H1 (cell line): ENCODE results near the gene AMBP. TPM values are rescaled to one million over a fixed set of nuclear protein-coding genes. Genes with fewer than 3 reads are reported as not detected.

Source experiments
- CTCF ChIA-PET: fragments of 300-600 bp; sonication (Branson Sonifier 250); formaldehyde crosslinking; loops from one replicate; lab custom pipeline; 2021; ENCODE audit not compliant: partially characterized antibody; lab: Charles Lee
- POLR2A ChIA-PET: fragments of 300-600 bp; sonication (Branson Sonifier 250); formaldehyde crosslinking; loops from one replicate; lab custom pipeline; 2021; ENCODE audit warnings: inconsistent platforms; ENCODE audit not compliant: partially characterized antibody; lab: Charles Lee
- DNase-seq, 2 experiments: peaks; one replicate each; pipeline versions ENCODE4 v3.0.0 to v3.0.0-alpha.2; 2010 to 2022; ENCODE audit warnings: low spot score in 2 of 2, low read depth in 1 of 2, mixed read lengths in 1 of 2
- FAIRE-seq: peaks from 2 replicates; lab custom pipeline; 2011; peaks lifted over from hg19 to GRCh38; lab: Jason Lieb, UNC
- H2AFZ ChIP-seq: 2 replicates; pipeline ENCODE4 v1.8.1; 2012; ENCODE audit warnings: low read length, inconsistent platforms
- H2AK5ac ChIP-seq: 2 replicates; pipeline ENCODE4 v1.6.1; 2013; ENCODE audit warnings: low read depth, low read length
- H2BK120ac ChIP-seq: replicated peaks from 2 replicates; pipeline ENCODE3; 2013; ENCODE audit warnings: low read depth, low read length, inconsistent platforms
- H2BK12ac ChIP-seq: 2 replicates; pipeline ENCODE4 v1.6.1; 2013; ENCODE audit warnings: low read depth, low read length
- H2BK15ac ChIP-seq: 2 replicates; pipeline ENCODE4 v1.6.1; 2013; ENCODE audit warnings: low read length
- H2BK20ac ChIP-seq: 2 replicates; pipeline ENCODE4 v1.6.1; 2013; ENCODE audit warnings: low read length
- H2BK5ac ChIP-seq: 2 replicates; pipeline ENCODE4 v1.6.1; 2013; ENCODE audit warnings: low read depth, low read length
- H3K14ac ChIP-seq: 2 replicates; pipeline ENCODE4 v1.6.1; 2013; ENCODE audit warnings: inconsistent platforms; ENCODE audit not compliant: insufficient read length
- H3K18ac ChIP-seq: 2 replicates; pipeline ENCODE4 v1.6.1; 2013; ENCODE audit warnings: low read length; ENCODE audit errors: extremely low read depth
- H3K23ac ChIP-seq: 2 replicates; pipeline ENCODE4 v1.6.1; 2013; ENCODE audit warnings: inconsistent platforms; ENCODE audit not compliant: insufficient read length
- H3K23me2 ChIP-seq: 2 replicates; pipeline ENCODE4 v1.6.1; 2013; ENCODE audit warnings: low read depth, low read length
- H3K27ac ChIP-seq: 2 replicates; pipeline ENCODE4 v1.6.1; 2011; ENCODE audit warnings: low read depth, low read length, inconsistent platforms
- H3K27me3 ChIP-seq, 4 experiments: replicated peaks in 1 of 4; 1 replicate in 1 of 4; 2 replicates in 3 of 4; pipeline versions ENCODE4 v1.6.1 to v1.8.1; 2011 to 2013; ENCODE audit warnings: low read length in 3 of 4, mild to moderate bottlenecking in 3 of 4, inconsistent platforms in 2 of 4, mixed read lengths in 2 of 4, moderate library complexity in 1 of 4; ENCODE audit not compliant: control insufficient read depth in 3 of 4, insufficient read depth in 3 of 4; ENCODE audit errors: extremely low read depth in 1 of 4
- H3K36me3 ChIP-seq, 4 experiments: 2 replicates each; pipeline versions ENCODE4 v1.6.1 to v1.8.1; 2011 to 2013; ENCODE audit warnings: mild to moderate bottlenecking in 4 of 4, low read length in 3 of 4, moderate library complexity in 2 of 4, control low read depth in 1 of 4, inconsistent platforms in 1 of 4; ENCODE audit not compliant: insufficient read depth in 4 of 4, control insufficient read depth in 2 of 4
- H3K4ac ChIP-seq: replicated peaks from 2 replicates; pipeline ENCODE3; 2013; ENCODE audit warnings: low read length, low read depth, mixed read lengths, inconsistent platforms; ENCODE audit not compliant: insufficient read length
- H3K4me1 ChIP-seq, 4 experiments: replicated peaks in 1 of 4; 1 replicate in 1 of 4; 2 replicates in 3 of 4; pipeline versions ENCODE4 v1.6.1 to v1.8.1; 2011 to 2013; ENCODE audit warnings: low read length in 3 of 4, inconsistent platforms in 2 of 4, mixed read lengths in 1 of 4; ENCODE audit not compliant: insufficient read depth in 4 of 4, control insufficient read depth in 3 of 4
- H3K4me2 ChIP-seq, 2 experiments: 2 replicates each; pipeline versions ENCODE4 v1.6.1 to v1.8.1; 2011 to 2013; ENCODE audit warnings: low read depth in 2 of 2, low read length in 2 of 2, control low read depth in 1 of 2, inconsistent platforms in 1 of 2, mild to moderate bottlenecking in 1 of 2; ENCODE audit not compliant: insufficient read depth in 1 of 2
- H3K4me3 ChIP-seq, 4 experiments: fragments of 200-600, 300-600 bp in 1 of 4; sonication (generic), shearing (Covaris generic), sonication (Bioruptor Twin) in 1 of 4; 2 replicates each; pipeline versions ENCODE4 v1.5.1 to v1.8.1; 2011 to 2016; ENCODE audit warnings: low read length in 4 of 4, low read depth in 3 of 4, control low read depth in 2 of 4, inconsistent platforms in 2 of 4, mild to moderate bottlenecking in 2 of 4, mixed read lengths in 1 of 4, moderate library complexity in 1 of 4; ENCODE audit not compliant: insufficient read depth in 2 of 4; ENCODE audit errors: extremely low read depth in 1 of 4
- H3K56ac ChIP-seq: replicated peaks from 2 replicates; pipeline ENCODE3; 2013; ENCODE audit warnings: low read depth, mild to moderate bottlenecking, mixed read lengths, low read length, inconsistent platforms; ENCODE audit not compliant: insufficient read length
- H3K79me1 ChIP-seq: 2 replicates; pipeline ENCODE4 v1.6.1; 2013; ENCODE audit warnings: low read depth, low read length, control low read depth
- H3K79me2 ChIP-seq, 2 experiments: 2 replicates each; pipeline versions ENCODE4 v1.6.1 to v1.8.1; 2012 to 2013; ENCODE audit warnings: low read length in 2 of 2, mild to moderate bottlenecking in 2 of 2, inconsistent platforms in 1 of 2; ENCODE audit not compliant: insufficient read depth in 2 of 2, control insufficient read depth in 1 of 2
- H3K9ac ChIP-seq, 4 experiments: replicated peaks in 1 of 4; 1 replicate in 1 of 4; 2 replicates in 3 of 4; pipeline versions ENCODE4 v1.6.1 to v1.8.1; 2011 to 2013; ENCODE audit warnings: low read depth in 3 of 4, low read length in 3 of 4, control low read depth in 2 of 4, mild to moderate bottlenecking in 2 of 4, moderate library complexity in 2 of 4, inconsistent platforms in 1 of 4; ENCODE audit errors: extremely low read depth in 1 of 4
- H3K9me3 ChIP-seq, 2 experiments: 2 replicates each; pipeline versions ENCODE4 v1.6.1 to v1.8.1; 2012 to 2013; ENCODE audit warnings: mild to moderate bottlenecking in 2 of 2, moderate library complexity in 2 of 2, control low read depth in 1 of 2, inconsistent platforms in 1 of 2, low read depth in 1 of 2, low read length in 1 of 2, mixed read lengths in 1 of 2; ENCODE audit not compliant: insufficient read depth in 2 of 2
- H4K20me1 ChIP-seq, 2 experiments: replicated peaks in 1 of 2; 2 replicates each; pipeline versions ENCODE3 to v1.8.1; 2011 to 2013; ENCODE audit warnings: inconsistent platforms in 2 of 2, low read length in 2 of 2, mild to moderate bottlenecking in 1 of 2; ENCODE audit not compliant: insufficient read depth in 2 of 2, control insufficient read depth in 1 of 2
- H4K5ac ChIP-seq: 2 replicates; pipeline ENCODE4 v1.6.1; 2013; ENCODE audit warnings: low read length, low read depth, mixed read lengths, inconsistent platforms; ENCODE audit not compliant: insufficient read length
- H4K8ac ChIP-seq: 2 replicates; pipeline ENCODE4 v1.8.0; 2013; ENCODE audit warnings: mild to moderate bottlenecking, moderate library complexity, low read length, inconsistent platforms; ENCODE audit not compliant: insufficient read depth; ENCODE audit errors: extremely low read depth
- H4K91ac ChIP-seq: replicated peaks from 2 replicates; pipeline ENCODE3; 2013; ENCODE audit warnings: low read length, mixed read lengths, inconsistent platforms; ENCODE audit not compliant: insufficient read length
- BCL11A ChIP-seq, 2 experiments: IDR thresholded peaks; one replicate each; pipeline ENCODE4 v1.6.1; 2011; ENCODE audit warnings: low read depth in 2 of 2, low read length in 2 of 2, mild to moderate bottlenecking in 2 of 2
- WGBS, 2 experiments: shearing (Covaris generic) in 1 of 2; methylation state at CpG; one replicate each; pipeline versions ENCODE4 v1.1.6 to v1.1.7; 2013 to 2015; ENCODE audit warnings: low lambda C conversion rate in 2 of 2, mixed read lengths in 2 of 2, inconsistent platforms in 1 of 2, low coverage in 1 of 2, missing lambda C conversion rate in 1 of 2; ENCODE audit not compliant: insufficient replicate concordance in 2 of 2, insufficient coverage in 1 of 2, insufficient read length in 1 of 2; ENCODE audit errors: extremely low coverage in 1 of 2, missing lambda C conversion rate in 1 of 2; 5-methylcytosine and 5-hydroxymethylcytosine counted together
- polyA plus RNA-seq, 7 experiments: library from polyadenylated mRNA; depleted of rRNA in 3 of 7; stranded (reverse) in 5 of 7; unstranded in 2 of 7; fragments of >200 nt in 5 of 7; fragments of 200-250 nt in 2 of 7; gene quantifications; 1 replicate in 5 of 7; 2 replicates in 1 of 7; 4 replicates in 1 of 7; pipeline versions ENCODE4 v1.2.1 to v1.2.3, GENCODE V29; 2011 to 2013; ENCODE audit warnings: missing spikeins in 2 of 7, mixed read lengths in 2 of 7
- total RNA-seq: library from RNA; stranded (reverse); fragmentation: NEBNext Ultra II Directional; extraction: Animal tissue kit (Norgen Biotek cat#: 25700); gene quantifications from 2 replicates; pipeline ENCODE4 v1.2.1, GENCODE V29; 2021

The AMBP gene
- total and polyA plus RNA-seq, 2 of the 8 experiments (the other 6 are each of a cell fraction or from before 2014, with no cell fraction given), result 3.0 to 4.0 TPM

GRCh38 chr9:114034661-114035062 is 43.4 kb downstream of the AMBP start:
- Histone ChIP-seq H4K5ac (no peak overlapping the region), H3K9ac (no peak overlapping the region), H3K79me1 (no peaks in the 10 kb centered on the region), H2BK5ac (no peak overlapping the region), H4K8ac (no peak overlapping the region), H3K14ac (no peak overlapping the region), H3K9me3 (no peaks in the 10 kb centered on the region), H3K23ac (no peak overlapping the region), H3K36me3 (peaks cover 0 to 12% (median 4%) of the 10 kb centered on the region in 4 experiments; a peak in 4 of 8 replicates), H3K27ac (no peak overlapping the region), H2BK20ac (no peak overlapping the region), H2AFZ (no peak overlapping the region), H4K91ac (no peak overlapping the region), H3K4ac (no peak overlapping the region), H3K79me2 (no peaks in the 10 kb centered on the region), H3K4me2 (no peak overlapping the region), H3K4me3 (no peak overlapping the region), H2BK12ac (no peak overlapping the region), H3K23me2 (no peaks in the 10 kb centered on the region; the same call in 1 of the 2 replicates), H3K27me3 (no peaks in the 10 kb centered on the region), H3K56ac (no peak overlapping the region), H2BK120ac (no peak overlapping the region), H3K18ac (no peak overlapping the region), H4K20me1 (no peaks in the 10 kb centered on the region), H2BK15ac (no peak overlapping the region), H3K4me1 (peaks cover 0 to 8% (median 6%) of the 10 kb centered on the region in 4 experiments; a peak in 4 of 7 replicates), H2AK5ac (no peak overlapping the region)
- 71% methylated on average over 4 of the region's 4 CpGs; no CpG with 5 or more reads in 1 of the 2 experiments for WGBS, 2 experiments
- CTCF ChIA-PET, result interaction anchor here (1.0 to 3.6 kb wide), 7 partner anchors 10 to 299 kb away, joined by 3 to 11 read pairs (median 4); no protein-coding TSS in a partner anchor
- POLR2A ChIA-PET, result no interaction called here
- FAIRE-seq, result no peak
- DNase-seq, result peak in 1 of 2 experiments; percentile 28
- TF ChIP-seq BCL11A (IDR thresholded peaks at IDR 0.05; ENCODE audit: low read depth in 2 of 2, low read length in 2 of 2), result no peak
